Measurements from ENCODE around the gene TP53.
"Not testable (repeated sequence)": the region's sequence is repeated elsewhere in the genome, so short reads cannot be mapped to it uniquely, and the experiment has no call there.

TP53 gene

DNA sequence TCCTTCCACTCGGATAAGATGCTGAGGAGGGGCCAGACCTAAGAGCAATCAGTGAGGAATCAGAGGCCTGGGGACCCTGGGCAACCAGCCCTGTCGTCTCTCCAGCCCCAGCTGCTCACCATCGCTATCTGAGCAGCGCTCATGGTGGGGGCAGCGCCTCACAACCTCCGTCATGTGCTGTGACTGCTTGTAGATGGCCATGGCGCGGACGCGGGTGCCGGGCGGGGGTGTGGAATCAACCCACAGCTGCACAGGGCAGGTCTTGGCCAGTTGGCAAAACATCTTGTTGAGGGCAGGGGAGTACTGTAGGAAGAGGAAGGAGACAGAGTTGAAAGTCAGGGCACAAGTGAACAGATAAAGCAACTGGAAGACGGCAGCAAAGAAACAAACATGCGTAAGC is 12.4 kb downstream of the TP53 start:
- DNase-seq (ENCODE audit: low spot score): no peak

DNA sequence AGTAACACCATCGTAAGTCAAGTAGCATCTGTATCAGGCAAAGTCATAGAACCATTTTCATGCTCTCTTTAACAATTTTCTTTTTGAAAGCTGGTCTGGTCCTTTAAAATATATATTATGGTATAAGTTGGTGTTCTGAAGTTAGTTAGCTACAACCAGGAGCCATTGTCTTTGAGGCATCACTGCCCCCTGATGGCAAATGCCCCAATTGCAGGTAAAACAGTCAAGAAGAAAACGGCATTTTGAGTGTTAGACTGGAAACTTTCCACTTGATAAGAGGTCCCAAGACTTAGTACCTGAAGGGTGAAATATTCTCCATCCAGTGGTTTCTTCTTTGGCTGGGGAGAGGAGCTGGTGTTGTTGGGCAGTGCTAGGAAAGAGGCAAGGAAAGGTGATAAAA is 14.1 kb downstream of the TP53 start:
- DNase-seq (ENCODE audit: low spot score): no peak

DNA sequence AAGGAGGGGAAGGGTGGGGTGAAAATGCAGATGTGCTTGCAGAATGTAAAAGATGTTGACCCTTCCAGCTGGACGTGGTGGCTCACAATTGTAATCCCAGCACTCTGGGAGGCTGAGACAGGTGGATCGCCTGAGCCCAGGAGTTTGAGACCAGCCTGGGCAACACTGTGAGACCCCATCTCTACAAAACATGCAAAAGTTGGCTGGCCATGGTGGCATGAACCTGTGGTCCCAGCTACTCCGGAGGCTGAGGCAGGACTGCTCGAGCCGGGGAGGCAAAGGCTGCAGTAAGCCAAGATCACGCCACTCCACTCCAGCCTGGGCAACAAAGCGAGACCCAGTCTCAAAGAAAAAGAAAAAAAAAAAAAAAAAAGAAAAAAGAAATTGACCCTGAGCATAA is 18.8 kb downstream of the TP53 start:
- no peak for DNase-seq (ENCODE audit: low spot score)

DNA sequence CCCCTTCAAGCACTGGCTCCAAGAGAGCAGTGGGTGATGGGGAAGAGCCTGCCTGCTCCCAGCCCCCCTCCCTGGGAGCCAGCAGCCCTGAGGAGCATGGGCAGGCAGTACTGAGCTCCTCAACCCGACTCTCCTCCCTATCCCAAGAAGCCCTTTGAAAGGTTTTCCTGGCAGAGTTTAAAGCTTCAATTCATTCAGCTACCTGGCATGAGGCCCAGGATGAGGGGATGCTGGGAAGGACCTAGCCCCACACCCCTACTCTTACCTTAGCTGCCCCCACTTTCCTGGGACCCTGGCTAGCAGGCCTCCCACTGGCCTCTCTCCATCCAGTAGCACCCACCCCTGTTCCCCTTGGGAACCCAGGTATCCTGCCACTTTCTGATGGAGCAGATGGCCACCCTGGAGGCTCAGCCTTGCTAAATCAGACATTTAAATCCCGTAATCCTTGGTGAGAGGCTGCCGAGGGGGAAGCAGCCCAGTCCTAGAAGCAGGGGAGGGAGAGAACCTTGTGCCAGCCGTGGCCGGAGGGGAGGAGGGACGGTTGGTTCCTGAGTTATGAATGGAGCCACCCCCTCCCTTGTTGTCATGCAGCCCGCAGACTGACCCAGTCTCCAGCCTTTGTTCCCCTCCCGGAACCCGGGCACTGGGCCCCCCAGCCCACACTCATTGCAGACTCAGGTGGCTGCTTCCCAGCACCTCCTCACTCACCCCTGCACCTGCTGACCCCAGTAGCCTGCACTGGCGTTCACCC is 19.5 kb downstream of the TP53 start:
- no peak for DNase-seq (ENCODE audit: low spot score)

DNA sequence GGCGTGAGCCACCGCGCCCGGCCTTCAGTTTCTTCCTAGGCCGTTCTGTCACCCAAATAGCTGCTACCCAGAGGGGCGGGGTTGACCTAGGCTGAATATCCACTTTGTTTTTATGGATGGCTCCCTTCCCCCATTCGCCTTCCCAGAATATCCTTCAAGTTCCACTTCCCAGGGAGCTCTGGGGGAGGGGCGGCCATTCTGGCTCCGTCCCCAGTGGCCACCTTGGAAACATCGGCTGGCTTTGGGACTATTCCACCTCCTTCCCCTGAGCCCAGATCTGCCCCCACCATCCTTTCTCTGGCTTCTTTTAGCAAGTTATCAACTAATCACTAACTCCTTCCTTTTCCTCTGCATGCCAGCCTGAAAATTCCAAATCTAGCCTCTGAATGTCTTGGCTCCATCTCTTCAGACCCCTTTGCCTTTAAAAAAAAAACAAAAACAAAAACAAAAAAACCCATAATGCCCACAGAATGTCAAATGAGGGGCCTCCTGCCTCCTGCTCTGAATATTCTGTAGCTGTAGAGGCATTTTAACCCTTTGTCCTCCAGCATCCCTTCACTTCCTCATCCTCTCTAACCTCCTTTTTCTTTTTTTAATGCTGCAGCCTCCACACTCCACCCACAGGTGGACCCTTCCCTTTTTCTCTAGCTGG is 30.2 kb downstream of the TP53 start:
- DNase-seq (ENCODE audit: low spot score): no peak

DNA sequence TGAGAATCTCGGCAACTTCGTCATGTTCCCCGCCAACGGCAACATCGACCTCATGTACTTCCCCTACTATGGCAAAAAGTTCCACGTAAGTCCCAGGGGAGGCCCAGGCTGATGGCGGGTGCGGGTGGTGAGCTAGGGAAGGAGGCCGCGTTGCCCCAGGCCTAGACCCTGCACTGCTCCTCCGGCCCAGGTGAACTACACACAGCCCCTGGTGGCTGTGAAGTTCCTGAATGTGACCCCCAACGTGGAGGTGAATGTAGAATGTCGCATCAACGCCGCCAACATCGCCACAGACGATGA is 31.8 kb downstream of the TP53 start:
- no peak for DNase-seq (ENCODE audit: low spot score)

DNA sequence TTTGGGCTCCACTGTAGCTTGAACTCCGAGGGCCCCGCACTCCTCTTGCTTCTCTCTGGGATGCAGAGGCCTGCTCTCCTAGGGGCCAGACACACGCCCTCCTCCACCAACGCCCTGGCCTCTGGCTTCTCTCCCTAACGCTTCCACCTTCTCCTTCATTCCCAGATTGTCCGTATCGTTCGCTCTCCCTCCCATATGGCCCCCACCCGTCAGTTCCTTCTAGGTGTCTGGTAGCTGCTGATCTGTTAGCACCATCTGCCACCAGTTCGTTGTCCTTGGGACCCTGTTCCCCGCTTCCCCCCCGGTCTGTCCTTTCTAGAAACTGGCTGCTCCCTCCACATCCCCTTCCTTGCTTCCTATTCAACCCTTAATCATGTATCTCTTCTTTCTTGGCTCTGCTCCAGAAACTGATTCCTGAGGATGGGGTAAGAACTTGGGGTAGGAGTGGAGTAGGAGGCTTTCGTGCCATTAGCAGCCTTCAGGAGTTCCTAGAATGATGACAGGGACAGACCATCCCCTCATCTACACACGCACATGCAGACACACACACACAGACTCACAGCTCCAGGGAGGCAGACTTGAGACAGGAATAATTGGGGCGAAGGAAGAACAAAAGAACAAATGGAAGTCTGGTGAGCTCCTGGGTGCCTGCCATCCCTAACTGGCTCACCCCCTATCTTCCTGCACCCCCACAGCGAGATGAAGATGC is 32.3 kb downstream of the TP53 start:
- no peak for DNase-seq (ENCODE audit: low spot score)

DNA sequence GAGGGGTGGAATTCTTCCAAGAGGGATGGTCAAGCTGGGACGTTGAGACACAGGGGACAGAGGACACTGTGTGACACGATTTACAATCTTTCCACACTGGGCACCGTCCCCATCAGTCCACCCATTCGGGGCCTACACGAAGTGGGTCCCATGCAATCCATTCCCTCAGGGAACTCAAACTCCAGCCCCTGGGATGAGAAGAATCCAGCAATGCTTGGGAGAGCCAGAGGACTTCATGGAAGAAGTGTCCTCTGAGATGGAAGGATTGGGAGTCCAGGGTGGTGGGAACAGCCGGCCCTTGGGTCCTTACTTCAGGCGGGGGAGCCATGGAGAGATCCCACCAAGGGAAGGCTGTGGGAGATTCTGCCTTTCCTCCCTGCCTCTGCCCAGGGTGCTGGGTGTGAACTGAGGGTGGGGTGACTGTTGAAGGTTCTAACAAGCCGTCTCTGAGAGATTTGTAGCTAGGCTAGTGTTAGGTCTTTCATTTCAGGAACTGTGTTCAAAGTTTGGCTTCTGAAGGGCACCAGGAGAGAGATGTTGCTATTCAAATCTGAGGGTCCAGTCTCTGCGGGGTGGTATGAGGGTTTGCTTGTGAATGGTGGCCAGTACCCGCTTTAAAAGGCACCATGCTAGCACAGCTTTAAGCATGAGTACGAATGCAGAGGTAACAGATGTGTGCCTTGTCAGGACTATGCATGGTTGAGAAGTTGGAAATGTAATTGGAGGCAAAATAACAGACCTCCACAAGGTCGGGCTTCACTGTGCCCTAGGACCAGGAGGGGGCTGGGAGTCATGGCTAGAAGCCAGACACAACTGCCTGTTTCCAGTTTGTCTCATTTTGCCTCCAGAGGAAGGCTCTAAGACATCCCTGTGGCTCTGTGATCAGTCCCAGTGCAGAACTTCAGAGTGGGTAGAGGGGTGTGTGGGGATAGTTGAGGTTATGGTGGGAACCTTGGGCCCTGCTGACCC is 34.6 kb downstream of the TP53 start:
- DNase-seq (ENCODE audit: low spot score): no peak

DNA sequence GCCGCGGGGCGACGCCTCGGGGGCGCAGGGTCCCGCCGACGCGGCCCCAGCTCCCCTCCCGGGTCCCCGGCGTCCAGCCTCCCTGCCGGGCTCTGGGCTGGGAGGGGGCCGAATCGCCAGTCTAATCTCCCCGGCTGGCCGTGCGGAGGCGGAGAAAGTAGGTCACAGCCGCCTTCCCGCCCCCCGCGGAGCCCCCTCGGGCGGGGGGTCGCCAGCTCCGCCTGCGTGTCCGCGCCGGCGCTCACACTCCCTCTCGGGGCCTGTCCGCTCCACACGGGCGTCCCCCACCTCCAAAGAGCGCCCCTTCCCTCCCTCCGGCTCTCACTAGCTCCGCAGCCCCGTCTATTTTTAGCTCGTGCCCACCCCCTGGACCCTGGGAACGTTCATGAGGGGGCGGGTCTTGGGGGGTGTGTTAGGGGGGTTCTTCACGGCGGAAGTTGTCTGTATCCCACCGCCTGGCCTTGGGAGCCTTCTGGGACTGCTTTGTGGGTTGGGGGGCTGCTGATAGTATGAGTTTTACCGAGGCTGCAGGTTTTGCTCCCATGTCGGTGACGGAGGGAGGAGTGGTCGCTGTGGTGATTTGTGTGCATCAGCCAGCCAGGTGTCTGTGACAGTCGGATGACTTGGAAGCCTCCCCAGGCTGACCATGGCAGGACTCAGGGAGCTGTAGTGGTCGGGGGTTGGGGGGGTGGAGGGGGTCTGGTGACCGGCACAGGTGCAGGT is 35.5 kb downstream of the TP53 start:
- no peak for DNase-seq (ENCODE audit: low spot score)

DNA sequence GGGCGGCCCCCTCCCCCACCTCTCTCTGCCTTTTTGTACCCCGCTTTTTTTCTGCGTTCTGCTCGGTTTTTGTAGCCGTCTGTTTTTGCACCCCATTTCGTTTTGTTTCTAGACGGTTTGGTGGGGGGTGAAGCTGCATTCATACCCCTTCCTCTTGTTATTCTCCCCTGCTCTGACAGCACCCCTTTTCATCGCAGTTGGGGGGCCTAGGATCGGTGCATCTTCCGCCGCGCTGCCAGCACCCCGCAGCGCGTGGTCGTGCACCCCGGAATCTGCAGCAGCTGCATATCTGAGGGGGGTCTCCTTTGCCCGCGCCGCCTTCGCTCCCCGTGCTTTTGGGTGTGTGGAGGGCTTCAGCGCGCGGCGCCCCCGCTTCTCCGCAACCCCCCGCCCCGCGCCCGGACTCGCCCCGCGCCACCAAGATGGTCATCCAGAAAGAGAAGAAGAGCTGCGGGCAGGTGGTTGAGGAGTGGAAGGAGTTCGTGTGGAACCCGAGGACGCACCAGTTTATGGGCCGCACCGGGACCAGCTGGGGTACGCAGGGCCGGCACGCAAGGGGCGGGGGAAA is 36.1 kb downstream of the TP53 start:
- DNase-seq (ENCODE audit: low spot score): no peak

DNA sequence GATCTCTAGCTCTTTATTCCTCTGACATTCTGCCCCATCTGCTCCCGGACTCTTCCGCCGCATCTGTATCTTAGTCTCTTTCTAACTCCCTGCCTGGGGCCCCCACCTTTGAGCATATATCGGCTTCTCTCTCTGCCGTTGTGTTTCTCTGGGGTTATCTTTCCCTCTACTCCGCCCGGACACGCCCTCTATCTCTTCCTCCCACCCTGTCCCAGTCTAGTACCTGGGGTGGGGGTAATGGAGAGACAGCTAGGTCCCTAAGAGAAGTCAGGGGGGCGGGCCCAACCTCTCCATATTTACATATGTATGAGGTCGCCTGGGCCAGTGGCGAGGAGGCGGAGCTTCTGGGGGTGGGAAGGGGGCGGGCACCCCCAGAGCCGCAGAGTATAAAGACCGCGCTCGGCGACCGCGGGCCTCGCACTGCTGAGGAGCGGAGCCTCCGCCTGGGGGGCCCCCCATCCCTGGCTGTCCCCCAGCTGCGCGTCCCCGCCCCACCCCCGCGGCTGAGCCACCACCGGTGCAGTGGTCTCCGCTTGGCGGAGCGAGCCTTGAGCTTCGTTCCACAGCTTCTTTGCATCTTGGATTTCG is 36.7 kb downstream of the TP53 start, which contains the start of gene ATP1B2:
Gene ATP1B2 (plus strand): TSS at position 418 of the 588 bp plus-strand sequence. CDS start 593 bp downstream, outside the sequence.
- peak; percentile 63 for DNase-seq (ENCODE audit: low spot score)

DNA sequence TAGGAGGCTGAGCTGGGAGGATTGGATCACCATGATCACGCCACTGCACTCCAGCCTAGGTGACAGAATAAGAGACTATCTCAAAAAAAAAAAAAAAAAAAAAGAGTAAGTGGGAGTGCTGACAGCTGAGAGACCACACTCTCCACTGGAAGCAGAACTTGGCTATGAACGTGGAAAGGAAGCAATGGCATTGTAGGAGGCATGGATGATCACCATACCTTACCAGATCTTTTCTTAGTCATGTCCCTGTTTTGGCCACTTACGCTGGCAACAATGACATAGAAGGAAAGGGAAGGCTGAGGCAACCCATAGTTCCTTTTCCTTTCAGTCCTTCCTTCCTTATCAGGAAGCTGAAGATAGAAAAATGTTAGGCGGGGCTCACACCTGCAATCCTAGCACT is 40.3 kb downstream of the TP53 start:
- DNase-seq (ENCODE audit: low spot score): no peak

DNA sequence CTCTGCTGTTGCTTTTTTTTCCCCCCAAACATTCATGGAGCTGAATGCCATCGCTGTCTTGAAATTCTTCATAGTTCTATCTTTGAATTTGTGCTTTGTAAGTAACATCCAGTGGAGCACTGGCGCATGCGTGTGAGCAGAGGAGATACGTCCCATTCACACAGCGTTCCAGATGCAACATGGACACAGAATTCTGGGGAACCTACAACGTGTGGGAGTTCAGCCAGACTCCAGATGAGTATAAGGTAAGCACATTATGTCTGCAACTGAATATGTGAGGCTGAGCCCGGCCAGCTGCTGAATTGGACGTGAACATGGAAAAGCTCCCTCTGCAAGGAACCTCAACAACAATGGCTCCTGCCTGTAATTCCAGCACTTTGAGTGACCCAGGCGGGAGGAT is 40.8 kb downstream of the TP53 start:
- no peak for DNase-seq (ENCODE audit: low spot score)

DNA sequence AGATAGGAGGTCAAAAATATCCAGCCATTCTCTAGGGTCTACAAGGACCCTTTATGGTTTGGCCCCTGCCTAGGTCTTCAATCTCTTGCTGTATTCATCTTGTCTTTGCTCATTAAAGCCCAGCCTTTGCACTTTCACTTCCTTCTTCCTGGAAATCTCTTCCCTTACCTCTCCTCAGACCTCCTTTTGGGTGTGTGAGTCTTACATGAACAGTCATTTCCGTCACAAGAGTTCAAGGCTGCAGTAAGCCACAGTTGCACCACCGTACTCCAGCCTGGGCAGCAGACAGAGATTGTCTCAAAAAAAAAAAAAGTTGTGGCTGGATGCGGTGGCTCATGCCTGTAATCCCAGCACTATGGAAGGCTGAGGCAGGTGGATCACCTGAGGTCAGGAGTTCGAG is 42.5 kb downstream of the TP53 start:
- DNase-seq (ENCODE audit: low spot score): no peak

DNA sequence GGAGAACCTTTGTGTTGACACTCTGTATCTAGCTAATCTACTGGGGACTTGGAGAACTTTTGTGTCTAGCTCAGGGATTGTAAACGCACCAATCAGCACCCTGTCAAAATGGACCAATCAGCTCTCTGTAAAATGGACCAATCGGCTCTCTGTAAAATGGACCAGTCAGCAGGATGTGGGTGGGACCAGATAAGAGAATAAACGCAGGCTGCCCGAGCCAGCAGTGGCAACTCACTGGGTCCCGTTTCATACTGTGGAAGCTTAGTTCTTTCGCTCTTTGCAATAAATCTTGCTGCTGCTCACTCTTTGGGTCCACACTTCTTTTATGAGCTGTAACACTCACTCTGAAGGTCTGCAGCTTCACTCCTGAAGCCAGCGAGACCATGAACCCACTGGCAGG is 45.7 kb downstream of the TP53 start:
- DNase-seq (ENCODE audit: low spot score): not testable (repeated sequence)

DNA sequence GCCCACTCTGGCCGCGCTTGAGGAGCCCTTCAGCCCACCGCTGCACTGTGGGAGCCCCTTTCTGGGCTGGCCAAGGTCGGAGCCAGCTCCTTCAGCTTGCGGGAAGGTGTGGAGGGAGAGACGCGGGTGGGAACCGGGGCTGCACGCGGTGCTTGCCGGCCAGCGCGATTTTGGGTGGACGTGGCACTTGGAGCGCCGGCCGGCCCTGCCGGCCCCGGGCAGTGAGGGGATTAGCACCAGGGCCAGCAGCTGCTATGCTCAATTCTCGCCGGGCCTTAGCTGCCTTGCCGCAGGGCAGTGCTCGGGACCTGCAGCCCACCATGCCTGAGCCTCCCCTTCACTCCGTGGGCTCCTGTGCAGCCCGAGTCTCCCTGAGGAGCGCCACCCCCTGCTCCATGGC is 46.5 kb downstream of the TP53 start:
- DNase-seq (ENCODE audit: low spot score): no peak

DNA sequence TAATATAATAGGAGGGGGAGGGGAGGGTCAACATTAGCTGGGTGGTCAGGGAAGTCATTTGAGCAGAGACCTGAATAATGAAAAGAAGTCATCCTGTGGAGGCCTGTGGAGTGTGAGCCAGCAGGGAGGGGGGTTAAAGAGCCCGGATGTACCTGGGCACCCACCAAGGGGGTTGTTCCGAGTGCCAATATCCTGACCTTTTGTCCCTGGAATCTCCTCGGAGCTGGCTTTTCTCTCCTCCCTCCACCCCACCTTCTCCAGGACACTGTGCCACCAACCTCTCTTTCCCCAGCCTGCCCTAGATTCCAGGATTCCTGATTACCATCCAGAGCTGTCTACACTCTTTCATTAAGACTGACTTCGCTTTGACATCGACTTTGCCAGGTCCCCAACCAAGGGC is 51.1 kb downstream of the TP53 start:
- no peak for DNase-seq (ENCODE audit: low spot score)

DNA sequence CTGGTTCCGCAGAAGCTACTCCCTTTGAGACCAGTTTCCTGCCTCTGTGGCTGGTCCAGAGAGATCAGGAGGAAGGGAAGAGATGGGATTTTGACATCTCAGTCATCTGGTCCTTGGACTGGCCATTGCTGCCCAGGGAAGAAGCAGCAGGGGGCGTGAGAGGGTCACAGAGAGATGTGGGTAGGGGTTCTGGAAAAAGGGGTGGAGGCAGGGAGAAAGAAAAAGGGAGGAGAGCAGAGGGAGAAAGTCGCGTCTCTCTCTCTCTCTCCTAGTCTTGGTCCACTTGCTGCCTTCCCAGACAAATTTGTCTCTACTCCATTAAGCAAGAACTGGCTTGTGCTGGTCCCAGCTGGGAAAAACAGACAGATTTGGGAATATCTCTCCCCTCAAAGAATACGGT is 52.9 kb downstream of the TP53 start:
- DNase-seq (ENCODE audit: low spot score): peak; percentile 50

DNA sequence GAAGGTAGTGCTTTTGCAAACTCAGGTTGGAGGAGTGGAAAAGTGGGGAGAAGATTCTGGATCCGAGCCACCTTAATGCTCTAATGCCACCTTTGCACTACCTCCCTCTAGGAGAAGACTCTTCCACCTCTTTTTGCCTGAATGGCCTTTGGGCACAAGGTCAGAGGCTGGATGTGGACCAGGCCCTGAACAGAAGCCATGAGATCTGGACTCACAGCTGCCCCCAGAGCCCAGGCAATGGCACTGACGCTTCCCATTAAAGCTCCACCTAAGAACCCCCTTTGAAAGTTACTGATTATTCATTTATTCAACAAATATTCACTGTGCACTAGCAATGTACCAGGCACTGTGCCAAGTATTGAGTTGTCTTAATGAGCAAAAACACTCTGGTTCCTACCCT is 54.2 kb downstream of the TP53 start:
- no peak for DNase-seq (ENCODE audit: low spot score)

DNA sequence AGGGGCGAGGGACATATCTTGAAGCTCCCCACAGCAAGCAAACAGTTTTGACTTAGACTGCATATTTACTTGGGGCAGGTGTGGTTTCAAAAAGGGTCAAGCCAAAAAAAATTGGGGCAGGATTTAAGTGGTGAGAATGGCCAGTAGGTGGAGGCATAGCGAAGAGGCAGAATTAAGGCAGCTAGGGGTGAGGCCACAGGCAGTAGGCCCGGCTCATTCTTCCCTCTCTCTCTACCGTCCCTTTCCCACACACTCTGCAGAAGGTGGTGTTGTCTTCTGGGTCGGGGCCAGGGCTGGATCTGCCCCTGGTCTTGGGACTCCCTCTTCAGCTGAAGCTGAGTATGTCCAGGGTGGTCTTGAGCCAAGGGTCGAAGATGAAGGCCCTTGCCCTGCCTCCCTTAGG is 54.8 kb downstream of the TP53 start:
- DNase-seq (ENCODE audit: low spot score): peak; percentile 82

Data from GM03348 (cell line).